HEK293 (cell line): ENCODE results near the gene IFRD2.

ENCODE experiments used
- CTCF ChIP-seq: fragments of 450-650 bp; formaldehyde crosslinking; IDR thresholded peaks from 2 replicates; pipeline ENCODE4 v1.5.1; 2016; ENCODE audit warnings: missing biosample characterization, missing genetic modification characterization
- RBAK ChIP-seq: fragments of 450-650 bp; formaldehyde crosslinking; IDR thresholded peaks from 2 replicates; pipeline ENCODE4 v1.5.1; 2016; ENCODE audit warnings: missing biosample characterization, missing genetic modification characterization
- REST ChIP-seq: fragments of 450-650 bp; formaldehyde crosslinking; IDR thresholded peaks from 2 replicates; pipeline ENCODE4 v1.5.1; 2016; ENCODE audit warnings: missing biosample characterization, missing genetic modification characterization
- TCF7L2 ChIP-seq: IDR thresholded peaks from 2 replicates; pipeline ENCODE4 v1.6.1; 2011; ENCODE audit warnings: low read depth, mild to moderate bottlenecking, inconsistent platforms, low read length, moderate library complexity, borderline replicate concordance
- ZBTB26 ChIP-seq: fragments of 450-650 bp; formaldehyde crosslinking; optimal IDR thresholded peaks from 2 replicates; pipeline ENCODE3; 2016; ENCODE audit warnings: missing biosample characterization, mild to moderate bottlenecking, missing genetic modification characterization
- ZBTB44 ChIP-seq: fragments of 450-650 bp; IDR thresholded peaks from 2 replicates; pipeline ENCODE4 v1.5.1; 2018; ENCODE audit warnings: missing biosample characterization, mild to moderate bottlenecking, missing genetic modification characterization
- ZBTB8A ChIP-seq: fragments of 450-650 bp; formaldehyde crosslinking; IDR thresholded peaks from 2 replicates; pipeline ENCODE4 v1.5.1; 2016; ENCODE audit warnings: missing biosample characterization, missing genetic modification characterization
- ZNF146 ChIP-seq: fragments of 450-650 bp; formaldehyde crosslinking; IDR thresholded peaks from 2 replicates; pipeline ENCODE4 v1.5.1; 2016; ENCODE audit warnings: missing biosample characterization, missing genetic modification characterization
- ZNF211 ChIP-seq: fragments of 450-650 bp; formaldehyde crosslinking; IDR thresholded peaks from 2 replicates; pipeline ENCODE4 v1.5.1; 2016; ENCODE audit warnings: low read depth, missing biosample characterization, missing genetic modification characterization
- ZNF473 ChIP-seq: fragments of 450-650 bp; formaldehyde crosslinking; IDR thresholded peaks from 2 replicates; pipeline ENCODE4 v1.5.1; 2017; ENCODE audit warnings: missing biosample characterization, missing genetic modification characterization
- ZNF544 ChIP-seq: fragments of 450-650 bp; formaldehyde crosslinking; IDR thresholded peaks from 2 replicates; pipeline ENCODE4 v1.5.0; 2017; ENCODE audit warnings: missing biosample characterization, missing genetic modification characterization
- ZNF747 ChIP-seq: fragments of 450-650 bp; formaldehyde crosslinking; IDR thresholded peaks from 2 replicates; pipeline ENCODE4 v1.5.1; 2016; ENCODE audit warnings: missing biosample characterization, missing genetic modification characterization
- ZNF776 ChIP-seq: fragments of 450-650 bp; formaldehyde crosslinking; IDR thresholded peaks from 2 replicates; pipeline ENCODE4 v1.5.0; 2017; ENCODE audit warnings: missing biosample characterization, missing genetic modification characterization, borderline replicate concordance
- ZSCAN4 ChIP-seq: fragments of 450-650 bp; formaldehyde crosslinking; IDR thresholded peaks from 2 replicates; pipeline ENCODE4 v1.5.1; 2017; ENCODE audit warnings: missing biosample characterization, missing genetic modification characterization

- TF ChIP-seq ZNF776 (no peak), ZNF473 (tag by site-specific recombination) (no peak), CTCF (tag by site-specific recombination) (no peak), ZSCAN4 (tag by site-specific recombination) (no peak), ZBTB44 (tag by site-specific recombination) (no peak), ZBTB26 (tag by site-specific recombination) (no peak), ZNF747 (tag by site-specific recombination) (no peak), RBAK (tag by site-specific recombination) (no peak), ZBTB8A (no peak), ZNF544 (no peak), TCF7L2 (no peak), REST (tag by site-specific recombination) (no peak), ZNF146 (tag by site-specific recombination) (no peak), ZNF211 (no peak)
Observed at GRCh38 chr3:50318615-50319014, 26.4 kb upstream of the IFRD2 start.
